Peyer's patch (tissue), 4 donors: ENCODE measurements around the gene GABBR2. TPM values are rescaled to one million over a fixed set of nuclear protein-coding genes. Genes with fewer than 3 reads are reported as not detected.

Experiments
- DNase-seq, 3 donors: peaks; one replicate each; pipeline ENCODE4 v3.0.0-alpha.2; 2017 to 2019
- H3K27ac ChIP-seq, 4 donors: fragments of 200-600 bp; sonication (generic); one replicate each; pipeline ENCODE4 v1.5.1; 2016 to 2019
- H3K27me3 ChIP-seq, 2 donors: fragments of 200-600 bp; sonication (generic); one replicate each; pipeline ENCODE4 v1.5.1; 2019
- H3K36me3 ChIP-seq, 3 donors: fragments of 200-600 bp; sonication (generic); one replicate each; pipeline ENCODE4 v1.5.1; 2016 to 2019
- H3K4me1 ChIP-seq, 4 donors: fragments of 200-600 bp; sonication (generic); one replicate each; pipeline ENCODE4 v1.5.1; 2016 to 2019
- H3K4me3 ChIP-seq, 4 donors: fragments of 200-600 bp; sonication (generic); 1 replicate in 3 of 4; 2 replicates in 1 of 4; pipeline ENCODE4 v1.5.1; 2016 to 2019; ENCODE audit warnings: mild to moderate bottlenecking in 1 of 4
- H3K9me3 ChIP-seq, 4 donors: fragments of 200-600 bp; sonication (generic); one replicate each; pipeline ENCODE4 v1.5.1; 2016 to 2019; ENCODE audit warnings: mild to moderate bottlenecking in 1 of 4
- POLR2A ChIP-seq, 2 donors: fragments of 450-650 bp; IDR thresholded peaks; one replicate each; pipeline ENCODE4 v1.5.1; 2017; ENCODE audit warnings: antibody characterized with exemption in 2 of 2, mild to moderate bottlenecking in 2 of 2, moderate library complexity in 2 of 2
- total RNA-seq, 4 donors: library from RNA; depleted of rRNA; stranded (reverse); fragments of >200 nt; gene quantifications; one replicate each; pipeline ENCODE4 v1.1.0, GENCODE V29; 2016
- TF ChIP-seq, protein P1 (sequence below), 6 experiments: fragments of 450-650 bp in 4 of 6; fragments of 200-600 bp in 2 of 6; sonication (generic) in 1 of 6; IDR thresholded peaks; one replicate each; pipeline ENCODE4 v1.5.1; 2017 to 2019; ENCODE audit warnings: antibody characterized with exemption in 6 of 6, mild to moderate bottlenecking in 3 of 6, moderate library complexity in 1 of 6

The GABBR2 gene
- total RNA-seq, 4 donors from 2014 or later: not detected

DNA sequence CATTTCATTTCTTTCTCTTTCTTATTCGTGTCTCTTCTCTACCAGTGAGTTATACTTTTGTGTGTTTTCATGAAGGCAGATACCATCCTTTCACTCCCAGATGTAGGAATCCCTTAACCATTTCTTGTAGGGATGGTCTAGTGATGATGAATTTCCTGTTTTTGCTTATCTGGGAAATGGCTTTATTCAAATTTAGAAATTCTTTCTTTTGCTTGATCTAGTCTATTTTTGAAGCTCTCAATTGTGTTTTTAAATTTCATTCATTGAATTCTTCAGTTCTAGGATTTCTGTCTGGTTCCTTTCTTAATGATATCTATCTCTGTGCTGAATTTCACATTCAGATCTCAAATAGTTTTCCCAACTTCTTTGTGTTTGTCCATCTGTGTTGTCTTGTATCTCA lies 357.4 kb downstream of the GABBR2 start:
- no peak overlapping the region for H3K27ac ChIP-seq
- H3K9me3 ChIP-seq: peaks cover 0 to 3% (median 0%) of the 10 kb centered on the region in 4 donors
- no peak overlapping the region for H3K4me3 ChIP-seq
- no peaks in the 10 kb centered on the region for H3K4me1 ChIP-seq
- no peak for DNase-seq
- H3K36me3 ChIP-seq: no peaks in the 10 kb centered on the region
- no peaks in the 10 kb centered on the region for H3K27me3 ChIP-seq
- no peak for TF ChIP-seq POLR2A (IDR thresholded peaks at IDR 0.05)
- TF ChIP-seq, protein P1, sequence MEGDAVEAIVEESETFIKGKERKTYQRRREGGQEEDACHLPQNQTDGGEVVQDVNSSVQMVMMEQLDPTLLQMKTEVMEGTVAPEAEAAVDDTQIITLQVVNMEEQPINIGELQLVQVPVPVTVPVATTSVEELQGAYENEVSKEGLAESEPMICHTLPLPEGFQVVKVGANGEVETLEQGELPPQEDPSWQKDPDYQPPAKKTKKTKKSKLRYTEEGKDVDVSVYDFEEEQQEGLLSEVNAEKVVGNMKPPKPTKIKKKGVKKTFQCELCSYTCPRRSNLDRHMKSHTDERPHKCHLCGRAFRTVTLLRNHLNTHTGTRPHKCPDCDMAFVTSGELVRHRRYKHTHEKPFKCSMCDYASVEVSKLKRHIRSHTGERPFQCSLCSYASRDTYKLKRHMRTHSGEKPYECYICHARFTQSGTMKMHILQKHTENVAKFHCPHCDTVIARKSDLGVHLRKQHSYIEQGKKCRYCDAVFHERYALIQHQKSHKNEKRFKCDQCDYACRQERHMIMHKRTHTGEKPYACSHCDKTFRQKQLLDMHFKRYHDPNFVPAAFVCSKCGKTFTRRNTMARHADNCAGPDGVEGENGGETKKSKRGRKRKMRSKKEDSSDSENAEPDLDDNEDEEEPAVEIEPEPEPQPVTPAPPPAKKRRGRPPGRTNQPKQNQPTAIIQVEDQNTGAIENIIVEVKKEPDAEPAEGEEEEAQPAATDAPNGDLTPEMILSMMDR (IDR thresholded peaks at IDR 0.05): no peak

DNA sequence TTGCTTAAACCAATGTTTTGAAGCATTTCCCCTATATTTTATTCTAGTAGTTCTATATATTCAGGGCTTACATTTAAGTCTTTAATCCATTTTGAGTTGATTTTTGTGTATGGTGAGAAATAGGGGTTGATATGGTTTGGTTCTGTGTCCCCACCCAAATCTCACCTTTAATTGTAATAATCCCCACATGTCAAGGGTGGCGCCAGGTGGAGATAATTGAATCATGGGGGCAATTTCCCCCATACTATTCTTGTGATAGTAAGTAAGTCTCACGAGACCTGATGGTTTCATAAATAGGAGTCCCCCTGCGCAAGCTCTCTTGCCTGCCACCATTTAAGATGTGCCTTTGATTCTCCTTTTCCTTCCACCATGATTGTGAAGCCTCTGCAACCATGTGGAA lies 361.1 kb downstream of the GABBR2 start:
- peaks cover 0 to 3% (median 0%) of the 10 kb centered on the region in 4 donors for H3K9me3 ChIP-seq
- no peak for DNase-seq
- TF ChIP-seq, protein P1 (IDR thresholded peaks at IDR 0.05): no peak
- no peak for TF ChIP-seq POLR2A (IDR thresholded peaks at IDR 0.05)
- no peak overlapping the region for H3K4me3 ChIP-seq
- no peaks in the 10 kb centered on the region for H3K36me3 ChIP-seq
- no peak overlapping the region for H3K27ac ChIP-seq
- H3K27me3 ChIP-seq: no peaks in the 10 kb centered on the region
- no peaks in the 10 kb centered on the region for H3K4me1 ChIP-seq

DNA sequence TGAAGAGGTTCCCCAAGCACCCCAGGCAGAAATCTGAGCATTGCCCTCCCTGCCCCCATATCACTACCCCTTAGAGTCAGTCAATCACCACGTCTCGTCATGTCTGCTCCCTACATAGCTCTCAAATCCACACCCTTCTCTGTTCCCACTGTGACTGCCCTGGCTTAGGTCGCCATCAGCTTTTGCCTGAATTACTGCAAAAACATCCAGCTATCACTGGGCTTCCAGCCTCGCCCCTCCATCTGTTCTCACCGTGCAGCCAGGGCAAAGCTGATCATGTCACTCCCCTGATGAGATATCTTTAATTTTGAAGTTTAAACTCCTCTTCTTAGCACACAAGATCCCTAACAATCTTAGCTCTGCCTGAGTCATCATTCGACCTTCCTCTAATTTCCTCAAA lies 363.7 kb downstream of the GABBR2 start:
- Histone ChIP-seq H3K36me3 (no peaks in the 10 kb centered on the region), H3K4me1 (no peaks in the 10 kb centered on the region), H3K27me3 (no peaks in the 10 kb centered on the region), H3K27ac (no peak overlapping the region), H3K4me3 (no peak overlapping the region), H3K9me3 (no peaks in the 10 kb centered on the region)
- DNase-seq: no peak
- no peak for TF ChIP-seq POLR2A (IDR thresholded peaks at IDR 0.05)
- TF ChIP-seq, protein P1 (IDR thresholded peaks at IDR 0.05): no peak

DNA sequence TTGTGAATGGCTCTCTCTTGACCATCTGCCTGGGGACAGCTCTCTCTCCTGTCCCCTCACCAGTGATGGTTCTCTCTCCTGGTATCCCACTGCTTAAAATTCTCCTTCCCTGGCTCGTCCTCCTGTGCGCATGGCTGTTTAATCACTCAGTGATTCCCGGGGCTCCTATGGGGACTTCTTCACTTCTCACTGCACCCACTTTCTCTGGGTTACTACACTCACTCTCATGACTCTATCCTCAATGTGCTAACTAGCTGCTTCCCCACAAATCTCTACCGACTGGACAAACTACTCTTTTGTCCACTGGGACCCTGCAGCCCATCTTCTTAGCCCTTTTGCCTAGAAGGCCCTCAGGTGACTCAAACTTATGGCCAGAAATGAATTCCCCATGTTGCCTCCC lies 364.2 kb downstream of the GABBR2 start:
- Histone ChIP-seq H3K4me3 (no peak overlapping the region), H3K27me3 (no peaks in the 10 kb centered on the region), H3K9me3 (no peaks in the 10 kb centered on the region), H3K4me1 (no peaks in the 10 kb centered on the region), H3K27ac (no peak overlapping the region), H3K36me3 (no peaks in the 10 kb centered on the region)
- TF ChIP-seq POLR2A (IDR thresholded peaks at IDR 0.05): no peak
- TF ChIP-seq, protein P1 (IDR thresholded peaks at IDR 0.05): no peak
- no peak for DNase-seq

DNA sequence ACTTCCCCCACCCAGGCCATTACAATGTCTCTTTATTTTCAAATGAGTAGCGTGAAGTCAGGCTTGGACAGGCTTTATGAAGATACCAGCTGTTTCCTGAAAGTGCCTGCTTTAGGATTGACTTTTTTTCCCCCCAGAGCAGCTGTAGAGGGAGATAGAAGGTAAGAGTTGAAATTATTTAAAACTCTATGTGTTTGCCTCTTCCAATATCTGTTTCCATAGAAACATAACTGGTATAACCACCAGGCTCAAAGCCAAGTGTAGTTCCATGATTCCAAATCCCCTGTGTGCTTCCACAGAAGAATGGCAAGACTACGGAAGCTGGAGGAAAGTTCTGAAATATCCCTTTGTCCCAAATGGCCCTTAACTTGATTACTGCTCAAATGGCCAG lies 365.9 kb downstream of the GABBR2 start:
- H3K9me3 ChIP-seq: no peaks in the 10 kb centered on the region
- no peaks in the 10 kb centered on the region for H3K27me3 ChIP-seq
- DNase-seq: no peak
- H3K4me3 ChIP-seq: no peak overlapping the region
- no peak overlapping the region for H3K27ac ChIP-seq
- TF ChIP-seq, protein P1 (IDR thresholded peaks at IDR 0.05): no peak
- TF ChIP-seq POLR2A (IDR thresholded peaks at IDR 0.05): no peak
- H3K36me3 ChIP-seq: no peaks in the 10 kb centered on the region
- no peaks in the 10 kb centered on the region for H3K4me1 ChIP-seq
